ENCODE results near the gene PALD1.

- TF ChIP-seq SMC3 (IDR thresholded peaks at IDR 0.05; ENCODE audit: low read length) (no peak), ZNF224 (CRISPR knock-in tag; IDR thresholded peaks at IDR 0.05) (no peak), NR2C2 (CRISPR knock-in tag; IDR thresholded peaks at IDR 0.05; ENCODE audit: borderline replicate concordance) (no peak), HNRNPL (IDR thresholded peaks at IDR 0.05; ENCODE audit: low read depth, low read length) (no peak)
Observed at GRCh38 chr10:70508912-70509756, 30.6 kb downstream of the PALD1 start.

Measured in HepG2 (cell line).